AG20443 (cell line): ENCODE data around the gene ZC3H4.
A peak's percentile ranks its signal among the peaks of the same experiment; 100 is the strongest.

Experiments
- DNase-seq: peaks from one replicate; pipeline ENCODE4 v3.0.0; 2012; ENCODE audit warnings: low spot score, mixed read lengths

ZC3H4 gene

GRCh38 chr19:47112997-47113849, at the start of gene ZC3H4:
TSS of gene ZC3H4 (minus strand) at chr19:47113776. CDS start at chr19:47112584, 1,192 bp downstream.
- peak; percentile 95 for DNase-seq

DNA sequence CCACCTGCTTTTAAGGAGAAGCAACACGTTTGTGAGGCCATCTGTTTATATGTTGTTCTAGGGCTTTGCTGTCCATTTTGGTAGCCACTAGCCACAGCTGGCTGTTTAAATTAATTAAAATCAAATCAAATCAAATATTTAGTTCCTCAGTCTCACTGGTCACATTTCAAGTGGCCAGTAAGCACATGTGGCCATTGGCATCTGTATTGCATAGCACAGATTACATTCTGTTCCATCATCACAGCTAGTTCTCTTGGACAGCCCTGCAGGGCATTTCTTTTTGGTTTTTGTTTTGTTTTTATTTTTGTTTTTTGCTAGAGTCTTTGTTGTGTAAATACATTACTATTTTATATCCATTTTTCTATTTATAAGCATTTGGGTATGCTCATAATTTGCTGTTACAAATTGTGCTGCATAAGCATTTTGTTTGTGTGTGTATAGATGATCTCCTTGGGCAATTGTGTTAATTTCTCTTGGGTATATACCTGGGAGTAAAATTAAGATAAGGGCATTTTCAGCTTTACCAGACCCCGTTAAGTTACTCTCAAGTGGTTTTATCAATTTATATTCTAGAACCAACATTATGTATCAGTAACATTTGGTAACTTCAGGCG, 48.4 kb upstream of the ZC3H4 start:
- peak; percentile 71 for DNase-seq

- peak; percentile 37 for DNase-seq
Measured at GRCh38 chr19:47158879-47159503, 45.4 kb upstream of the ZC3H4 start.

DNA sequence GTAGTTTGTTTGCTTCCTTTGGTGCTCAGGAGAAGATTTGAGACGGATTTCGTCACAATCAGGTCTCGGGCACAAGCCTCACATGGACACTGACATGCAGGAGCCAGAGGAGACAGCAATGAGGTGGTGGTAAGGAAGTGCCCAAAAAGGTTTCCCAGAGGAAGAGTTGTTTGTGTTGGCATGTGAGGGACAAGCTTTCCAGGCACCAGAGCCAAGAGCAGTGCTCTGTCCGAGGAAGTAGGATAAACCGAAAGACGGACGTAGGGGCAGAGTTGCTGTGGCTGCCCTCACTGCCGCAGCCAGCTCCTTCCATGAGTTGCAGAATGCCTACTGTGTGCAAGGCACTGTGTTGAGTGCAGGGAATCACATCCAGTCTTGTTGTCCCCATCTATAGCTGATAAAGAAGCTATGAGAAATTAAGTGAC, 44.8 kb upstream of the ZC3H4 start:
- DNase-seq: no peak

DNA sequence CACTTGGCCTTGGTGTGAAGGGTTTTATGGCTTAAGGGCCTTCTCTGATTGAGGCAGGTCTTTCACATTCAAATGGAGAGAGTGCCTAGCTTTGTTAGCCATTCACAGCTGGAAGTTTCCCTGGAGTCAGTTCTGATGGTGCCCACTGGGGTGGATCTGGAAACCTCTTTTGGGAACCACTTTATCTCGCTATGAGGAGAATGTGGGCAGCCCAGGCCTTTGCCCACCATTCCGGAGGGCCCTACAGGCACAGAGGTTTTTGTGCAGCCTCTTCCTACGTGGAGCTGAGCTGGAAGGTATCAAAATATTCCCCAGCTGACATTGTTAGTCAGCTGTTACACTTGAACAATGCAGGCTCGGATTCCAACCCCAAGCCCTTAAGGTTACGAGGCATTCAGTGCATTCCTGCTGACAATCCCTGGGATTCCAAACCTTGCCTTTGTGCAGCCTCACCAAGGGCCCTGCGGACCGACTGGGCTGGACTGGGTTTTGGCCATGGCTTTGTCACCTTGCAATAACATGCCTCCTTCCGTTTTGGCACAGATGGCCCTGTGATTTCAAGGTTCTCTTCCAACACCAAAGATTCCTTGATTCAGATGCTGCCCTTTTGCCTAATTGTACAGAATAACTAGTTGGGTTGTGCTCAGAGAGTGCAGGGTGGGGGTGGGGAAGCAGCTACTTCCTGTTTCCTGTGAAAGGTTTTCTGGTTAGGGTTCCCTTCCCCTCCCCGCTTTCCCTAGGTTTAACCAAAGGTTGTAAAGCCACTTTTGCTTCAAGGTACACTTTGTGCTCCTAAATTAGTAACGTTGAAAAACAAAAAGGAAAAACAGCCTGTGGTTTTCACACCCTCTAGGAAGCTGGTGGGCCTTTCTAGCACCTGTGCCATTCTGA, 44.1 kb upstream of the ZC3H4 start:
- DNase-seq: peak; percentile 47

GRCh38 chr19:47156861-47157430, 43.4 kb upstream of the ZC3H4 start:
- DNase-seq: no peak

GRCh38 chr19:47155148-47155547, 41.6 kb upstream of the ZC3H4 start:
- DNase-seq: peak; percentile 51

GRCh38 chr19:47153266-47153665, 39.7 kb upstream of the ZC3H4 start:
- no peak for DNase-seq

- DNase-seq: no peak
Measured at GRCh38 chr19:47152632-47153031, 39.1 kb upstream of the ZC3H4 start.

DNA sequence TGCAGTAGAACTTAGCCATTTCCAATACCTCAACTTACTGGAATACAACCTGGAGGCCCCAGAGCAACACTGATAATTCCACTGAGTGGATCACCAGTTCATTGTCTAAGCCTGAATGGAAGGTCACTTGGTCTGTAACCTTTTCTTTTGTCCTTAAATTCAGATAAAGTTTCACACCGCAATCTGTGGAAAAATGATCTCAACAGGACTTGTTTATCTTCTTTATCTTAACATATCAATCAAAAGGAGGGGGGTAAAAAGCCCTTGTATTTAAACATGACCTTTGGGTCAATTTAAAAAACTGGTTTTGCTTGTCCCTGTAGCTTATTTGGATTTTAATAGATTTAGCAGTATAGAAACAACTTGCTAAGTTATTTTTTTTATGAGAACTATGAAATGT, 38.6 kb upstream of the ZC3H4 start:
- no peak for DNase-seq

GRCh38 chr19:47151627-47152026, 38.1 kb upstream of the ZC3H4 start:
- no peak for DNase-seq

GRCh38 chr19:47146920-47147319, 33.3 kb upstream of the ZC3H4 start:
- no peak for DNase-seq

DNA sequence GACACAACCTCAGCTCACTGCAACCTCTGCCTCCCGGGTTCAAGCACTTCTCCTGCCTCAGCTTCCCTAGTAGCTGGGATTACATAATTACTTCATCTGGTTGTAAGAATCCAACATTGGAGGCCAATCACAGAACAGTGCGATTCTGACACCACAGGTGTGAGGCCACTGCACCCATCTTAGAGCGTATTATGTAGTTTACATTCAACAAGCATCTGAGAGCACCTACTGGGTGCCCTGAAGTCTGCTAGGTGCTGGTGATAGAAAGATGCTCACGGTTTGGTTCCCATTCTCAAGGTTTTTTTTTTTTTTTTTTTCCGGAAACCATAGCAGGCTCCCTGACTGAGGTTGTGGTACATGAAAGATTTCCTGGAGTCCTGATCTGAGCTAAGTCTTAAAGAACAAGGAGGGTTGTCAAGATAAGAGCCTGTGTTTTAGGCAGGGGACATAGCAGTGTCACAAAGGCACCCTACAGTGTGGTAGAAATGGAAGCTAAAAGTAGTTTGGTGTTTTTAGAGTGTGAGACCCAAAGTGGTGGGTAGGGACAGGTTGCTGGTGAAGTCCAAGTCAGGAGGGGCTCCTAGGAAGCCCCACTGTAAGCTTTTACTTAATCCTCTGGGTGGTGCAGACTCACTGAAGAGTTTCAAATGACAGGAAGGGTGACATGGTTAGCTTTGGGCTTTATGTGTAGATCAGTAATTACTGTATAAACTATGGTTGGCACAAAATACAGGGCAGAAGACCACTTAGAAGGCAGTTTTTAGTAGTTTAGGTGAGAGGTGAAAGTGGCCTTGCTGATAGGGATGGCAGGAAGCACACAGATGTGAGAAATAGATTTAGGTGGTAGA, 32.3 kb upstream of the ZC3H4 start:
- DNase-seq: no peak

GRCh38 chr19:47144630-47145029, 31.1 kb upstream of the ZC3H4 start:
- DNase-seq: no peak

- DNase-seq: no peak
Measured at GRCh38 chr19:47143322-47144073, 29.9 kb upstream of the ZC3H4 start.

- DNase-seq: no peak
Measured at GRCh38 chr19:47142779-47143178, 29.2 kb upstream of the ZC3H4 start.

DNA sequence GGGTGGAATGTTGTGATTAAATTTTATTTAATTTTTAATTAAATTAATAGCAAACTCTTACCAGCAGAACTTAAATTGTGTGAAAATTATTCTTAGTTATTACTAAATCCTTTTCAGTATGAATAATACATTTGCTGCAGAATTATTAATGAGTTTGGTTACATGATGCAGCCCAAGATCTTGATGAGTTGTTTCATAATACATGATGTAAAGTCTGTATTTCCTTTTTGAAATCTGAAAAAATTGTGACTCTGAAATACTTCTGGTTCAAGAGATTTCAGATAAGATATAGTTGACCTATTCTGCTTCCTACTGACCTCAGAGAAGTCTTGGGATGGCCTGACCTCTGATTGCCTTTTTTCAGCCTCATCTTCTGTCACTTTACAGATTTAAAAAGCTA, 28.1 kb upstream of the ZC3H4 start:
- DNase-seq: no peak

DNA sequence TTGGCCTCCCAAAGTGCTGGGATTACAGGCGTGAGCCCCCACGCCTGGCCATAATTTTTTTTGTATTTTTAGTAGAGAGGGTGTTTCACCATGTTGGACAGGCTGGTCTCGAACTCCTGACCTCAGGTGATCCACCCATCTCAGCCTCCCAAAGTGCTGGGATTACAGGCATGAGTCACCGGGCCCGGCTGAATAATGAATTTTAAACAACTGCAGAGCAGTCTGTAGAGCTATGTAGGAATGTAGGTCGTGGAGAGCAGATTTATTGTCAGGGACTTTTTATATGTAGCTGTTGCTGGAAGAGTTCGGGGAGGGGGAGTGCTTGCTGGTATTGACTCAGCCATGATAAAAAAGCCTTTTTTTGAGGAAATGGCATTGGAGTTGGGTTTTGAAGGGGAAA, 27.7 kb upstream of the ZC3H4 start:
- peak; percentile 48 for DNase-seq

DNA sequence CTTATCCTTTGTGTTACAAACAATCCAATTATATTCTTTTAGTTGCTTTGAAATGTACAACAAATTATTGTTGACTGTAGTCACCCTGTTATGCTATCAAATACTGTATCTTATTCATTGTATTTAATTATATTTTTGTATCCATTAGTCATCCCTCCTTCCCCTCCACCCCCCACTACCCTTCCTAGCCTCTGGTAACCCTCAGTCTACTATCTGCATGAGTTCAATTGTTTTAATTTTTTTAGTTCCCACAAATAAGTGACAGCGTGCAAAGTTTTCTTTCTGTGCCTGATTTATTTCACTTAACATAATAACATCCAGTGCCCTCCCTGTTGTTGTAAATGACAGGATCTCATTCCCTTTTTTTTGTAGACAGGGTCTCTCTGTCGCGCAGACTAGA, 21.6 kb upstream of the ZC3H4 start:
- no peak for DNase-seq

DNA sequence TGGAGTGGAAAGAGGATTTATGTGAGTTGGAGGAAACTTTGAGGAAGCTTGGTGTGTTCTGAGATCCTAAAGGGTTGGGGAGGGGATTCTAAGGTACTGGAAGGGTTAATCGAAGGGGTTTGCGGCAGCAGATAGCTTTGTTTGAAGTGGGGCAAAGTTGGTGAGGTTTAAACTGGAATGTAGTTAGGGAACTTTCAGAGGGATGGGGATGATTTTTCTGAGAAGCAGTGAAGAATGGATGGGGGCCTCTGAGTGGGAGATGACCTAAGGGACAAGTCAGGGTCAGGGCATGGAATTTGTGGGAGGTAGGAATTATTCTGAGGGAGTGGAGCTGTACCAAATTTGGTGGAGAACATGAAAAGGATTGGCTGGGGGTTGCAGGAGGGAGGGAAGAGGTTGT, 21.0 kb upstream of the ZC3H4 start:
- no peak for DNase-seq
